Measurements from ENCODE around the gene FNDC3A.

DNA sequence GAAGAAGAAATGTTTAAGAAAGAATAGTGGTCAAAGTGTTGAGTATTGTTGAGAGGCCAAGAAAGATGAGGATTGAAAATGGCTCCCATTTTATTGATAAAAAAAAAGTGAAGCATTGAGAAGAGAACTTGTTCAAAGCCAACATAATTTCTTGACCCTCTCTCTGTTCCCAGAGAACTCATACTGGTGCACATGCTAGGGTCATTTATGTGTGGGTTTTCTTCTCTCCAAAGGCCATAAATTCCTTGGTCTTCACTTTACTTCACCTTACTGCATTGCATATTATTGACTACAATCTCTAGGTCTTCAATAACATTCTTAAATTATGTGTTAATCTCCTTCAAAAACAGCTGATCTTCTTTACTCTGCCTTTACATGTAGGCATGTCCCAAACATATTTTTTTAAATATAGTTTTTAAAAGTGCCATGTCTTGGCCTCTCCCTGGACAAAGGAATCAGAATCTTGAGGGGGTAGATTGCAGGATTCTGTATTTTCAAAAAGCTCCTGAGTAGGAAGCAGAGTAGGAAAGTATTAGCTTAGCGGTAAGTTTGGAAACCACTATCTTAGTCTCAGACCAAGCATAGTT is 1.8 kb upstream of the FNDC3A start:
- TF ChIP-seq, protein P1, sequence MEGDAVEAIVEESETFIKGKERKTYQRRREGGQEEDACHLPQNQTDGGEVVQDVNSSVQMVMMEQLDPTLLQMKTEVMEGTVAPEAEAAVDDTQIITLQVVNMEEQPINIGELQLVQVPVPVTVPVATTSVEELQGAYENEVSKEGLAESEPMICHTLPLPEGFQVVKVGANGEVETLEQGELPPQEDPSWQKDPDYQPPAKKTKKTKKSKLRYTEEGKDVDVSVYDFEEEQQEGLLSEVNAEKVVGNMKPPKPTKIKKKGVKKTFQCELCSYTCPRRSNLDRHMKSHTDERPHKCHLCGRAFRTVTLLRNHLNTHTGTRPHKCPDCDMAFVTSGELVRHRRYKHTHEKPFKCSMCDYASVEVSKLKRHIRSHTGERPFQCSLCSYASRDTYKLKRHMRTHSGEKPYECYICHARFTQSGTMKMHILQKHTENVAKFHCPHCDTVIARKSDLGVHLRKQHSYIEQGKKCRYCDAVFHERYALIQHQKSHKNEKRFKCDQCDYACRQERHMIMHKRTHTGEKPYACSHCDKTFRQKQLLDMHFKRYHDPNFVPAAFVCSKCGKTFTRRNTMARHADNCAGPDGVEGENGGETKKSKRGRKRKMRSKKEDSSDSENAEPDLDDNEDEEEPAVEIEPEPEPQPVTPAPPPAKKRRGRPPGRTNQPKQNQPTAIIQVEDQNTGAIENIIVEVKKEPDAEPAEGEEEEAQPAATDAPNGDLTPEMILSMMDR (IDR thresholded peaks at IDR 0.05; ENCODE audit: low read depth, low read length): no peak
- TF ChIP-seq POLR2A (IDR thresholded peaks at IDR 0.05; ENCODE audit: extremely low read depth, insufficient read length): no peak
- TF ChIP-seq, protein P2, sequence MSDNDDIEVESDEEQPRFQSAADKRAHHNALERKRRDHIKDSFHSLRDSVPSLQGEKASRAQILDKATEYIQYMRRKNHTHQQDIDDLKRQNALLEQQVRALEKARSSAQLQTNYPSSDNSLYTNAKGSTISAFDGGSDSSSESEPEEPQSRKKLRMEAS (IDR thresholded peaks at IDR 0.05; ENCODE audit: low read depth, low read length): no peak

Measured in NB4 (cell line).